Endothelial cell of umbilical vein (primary cell): ENCODE measurements around the gene PPP3CA. TPM values are rescaled to one million over a fixed set of nuclear protein-coding genes. Genes with fewer than 3 reads are reported as not detected.

Experiments
- BruUV-seq: library from RNA; stranded (reverse); fragments of 400-500 nt; replicated peaks from 2 replicates; lab custom pipeline; 2021; lab: Mats Ljungman, UMichigan
- CTCF ChIA-PET: fragments of 300-600, 350-600 bp; sonication (Branson Sonifier 250); formaldehyde crosslinking; loops from one replicate; lab custom pipeline; 2021; ENCODE audit warnings: antibody characterized with exemption, inconsistent platforms; lab: Charles Lee
- POLR2A ChIA-PET: fragments of 300-600, 350-600 bp; sonication (Branson Sonifier 250); formaldehyde crosslinking; loops from one replicate; lab custom pipeline; 2021; ENCODE audit warnings: antibody characterized with exemption, inconsistent platforms; lab: Charles Lee
- DNase-seq: peaks from one replicate; pipeline ENCODE4 v3.0.0-alpha.2; 2011; ENCODE audit warnings: low read depth, low spot score
- FAIRE-seq: peaks from 2 replicates; lab custom pipeline; 2011; peaks lifted over from hg19 to GRCh38; lab: Jason Lieb, UNC
- H2AFZ ChIP-seq: 2 replicates; pipeline ENCODE4 v1.6.0; 2012; ENCODE audit warnings: low read depth, low read length, control low read depth, inconsistent platforms
- H3K27ac ChIP-seq: 2 replicates; pipeline ENCODE4 v1.5.1; 2011; ENCODE audit warnings: low read depth, mild to moderate bottlenecking, control low read depth, low read length, moderate library complexity; ENCODE audit not compliant: insufficient read depth
- H3K27me3 ChIP-seq, 2 experiments: 2 replicates each; pipeline versions ENCODE4 v1.6.0 to v1.6.1; 2011; ENCODE audit warnings: low read length in 2 of 2, mixed read lengths in 1 of 2; ENCODE audit not compliant: control insufficient read depth in 2 of 2, insufficient read depth in 2 of 2
- H3K36me3 ChIP-seq, 2 experiments: 2 replicates in 1 of 2; 3 replicates in 1 of 2; pipeline ENCODE4 v1.5.1; 2011; ENCODE audit warnings: low read length in 2 of 2, mild to moderate bottlenecking in 1 of 2, moderate library complexity in 1 of 2; ENCODE audit not compliant: control insufficient read depth in 2 of 2, insufficient read depth in 2 of 2; ENCODE audit errors: extremely low read depth in 1 of 2
- H3K4me1 ChIP-seq: 3 replicates; pipeline ENCODE4 v1.5.1; 2011; ENCODE audit warnings: mild to moderate bottlenecking, low read length; ENCODE audit not compliant: control insufficient read depth, insufficient read depth; ENCODE audit errors: extremely low read depth
- H3K4me2 ChIP-seq: 2 replicates; pipeline ENCODE4 v1.6.1; 2011; ENCODE audit warnings: low read length, control low read depth, mixed read lengths; ENCODE audit not compliant: insufficient read depth
- H3K4me3 ChIP-seq, 3 experiments: fragments of 200-600 bp in 1 of 3; sonication (generic), shearing (Covaris generic) in 1 of 3; replicated peaks in 1 of 3; 2 replicates each; pipeline ENCODE4 v1.5.1; 2011 to 2016; ENCODE audit warnings: control low read depth in 3 of 3, low read length in 3 of 3, mild to moderate bottlenecking in 2 of 3, inconsistent platforms in 1 of 3, low read depth in 1 of 3, moderate library complexity in 1 of 3; ENCODE audit not compliant: insufficient read depth in 1 of 3
- H3K79me2 ChIP-seq: 2 replicates; pipeline ENCODE4 v1.6.0; 2012; ENCODE audit warnings: low read length, inconsistent platforms; ENCODE audit not compliant: control insufficient read depth, insufficient read depth
- H3K9ac ChIP-seq: replicated peaks from 2 replicates; pipeline ENCODE3; 2011; ENCODE audit warnings: low read length, control low read depth; ENCODE audit not compliant: insufficient read depth; ENCODE audit errors: extremely low read depth
- H3K9me1 ChIP-seq: replicated peaks from 3 replicates; pipeline ENCODE4 v1.6.0; 2011; ENCODE audit warnings: mild to moderate bottlenecking, low read length; ENCODE audit not compliant: control insufficient read depth, insufficient read depth; ENCODE audit errors: extremely low read depth
- H3K9me3 ChIP-seq: replicated peaks from 2 replicates; pipeline ENCODE4 v1.5.1; 2012; ENCODE audit warnings: low read length, inconsistent platforms; ENCODE audit not compliant: control insufficient read depth, insufficient read depth
- H4K20me1 ChIP-seq: replicated peaks from 2 replicates; pipeline ENCODE3; 2011; ENCODE audit warnings: mild to moderate bottlenecking, low read length; ENCODE audit not compliant: control insufficient read depth, insufficient read depth; ENCODE audit errors: extremely low read depth
- CTCF ChIP-seq, 2 donors: IDR thresholded peaks; 1 replicate in 1 of 2; 2 replicates in 1 of 2; pipeline ENCODE4 v1.5.1; 2011; ENCODE audit warnings: low read length in 2 of 2, mild to moderate bottlenecking in 2 of 2, moderate library complexity in 2 of 2, control low read depth in 1 of 2, inconsistent platforms in 1 of 2, low read depth in 1 of 2; ENCODE audit not compliant: insufficient read depth in 1 of 2; ENCODE audit errors: extremely low read depth in 1 of 2
- EZH2 ChIP-seq: IDR thresholded peaks from 2 replicates; pipeline ENCODE4 v1.6.1; 2012; ENCODE audit warnings: borderline replicate concordance, low read depth, mild to moderate bottlenecking, moderate library complexity, low read length, inconsistent platforms; ENCODE audit not compliant: severe bottlenecking
- FOS ChIP-seq: IDR thresholded peaks from 2 replicates; pipeline ENCODE4 v1.6.1; 2011; ENCODE audit warnings: mild to moderate bottlenecking, low read length, moderate library complexity, borderline replicate concordance; ENCODE audit not compliant: insufficient read depth
- GATA2 ChIP-seq: IDR thresholded peaks from 2 replicates; pipeline ENCODE4 v1.7.0; 2011; ENCODE audit warnings: low read depth, mild to moderate bottlenecking, moderate library complexity, mixed read lengths, low read length; ENCODE audit not compliant: insufficient read length, insufficient read depth
- JUN ChIP-seq: IDR thresholded peaks from 2 replicates; pipeline ENCODE4 v1.6.1; 2011; ENCODE audit warnings: borderline replicate concordance, low read depth; ENCODE audit not compliant: insufficient read length, insufficient read depth
- MYC ChIP-seq: IDR thresholded peaks from one replicate; pipeline ENCODE4 v1.6.1; 2011; ENCODE audit warnings: mild to moderate bottlenecking, low read depth, low read length
- POLR2A ChIP-seq: IDR thresholded peaks from 2 replicates; pipeline ENCODE4 v1.6.1; 2012; ENCODE audit warnings: low read depth, mild to moderate bottlenecking, control low read depth, low read length
- POLR2AphosphoS5 ChIP-seq: IDR thresholded peaks from 2 replicates; pipeline ENCODE4 v1.6.1; 2012; ENCODE audit warnings: low read depth, mild to moderate bottlenecking, control low read depth, low read length, moderate library complexity; ENCODE audit not compliant: insufficient read depth
- dilution Hi-C: fragments of 300-500 bp; cut with MboI; formaldehyde crosslinking; loops from one replicate; pipeline ENCODE4 v1.15.0; 2019; ENCODE audit warnings: low sequenced_read_pairs; ENCODE audit not compliant: extremely low pct_ligation_motif_present
- intact Hi-C: fragments of 100-400 bp; cut with micrococcal nuclease; formaldehyde crosslinking; loops from one replicate; pipeline ENCODE4 v1.10.0; 2022
- polyA plus RNA-seq, 4 experiments: library from polyadenylated mRNA; depleted of rRNA in 3 of 4; stranded (reverse) in 3 of 4; unstranded in 1 of 4; fragments of >200 nt; gene quantifications; 2 replicates each; pipeline versions ENCODE4 v1.2.1 to v1.2.3, GENCODE V29; 2011 to 2012; ENCODE audit warnings: missing spikeins in 1 of 4
- total RNA-seq: library from RNA; stranded (reverse); gene quantifications from 2 replicates; pipeline ENCODE4 v1.2.3, GENCODE V29; 2021

The PPP3CA gene
- total and polyA plus RNA-seq, 2 donors (not counting 3 experiments of a cell fraction or from before 2014, with no cell fraction given): 7.0 to 43.3 TPM

GRCh38 chr4:101050088-101050836, 297.1 kb downstream of the PPP3CA start:
- no peak for DNase-seq
- intact Hi-C loops: no loop called here
- dilution Hi-C loops: no loop called here
- Histone ChIP-seq H3K9me1 (no peaks in the 10 kb centered on the region), H3K27ac (no peak overlapping the region), H4K20me1 (no peaks in the 10 kb centered on the region), H3K9ac (no peak overlapping the region), H3K4me1 (no peaks in the 10 kb centered on the region), H2AFZ (no peak overlapping the region), H3K9me3 (no peaks in the 10 kb centered on the region), H3K4me2 (no peak overlapping the region), H3K27me3 (no peaks in the 10 kb centered on the region), H3K36me3 (no peaks in the 10 kb centered on the region), H3K4me3 (no peak overlapping the region), H3K79me2 (no peaks in the 10 kb centered on the region)
- TF ChIP-seq POLR2AphosphoS5 (no peak), GATA2 (no peak), POLR2A (no peak), MYC (no peak), JUN (no peak), CTCF (IDR thresholded peaks at IDR 0.05; ENCODE audit: extremely low read depth in 1 of 2, insufficient read depth in 1 of 2, low read depth in 1 of 2, low read length in 2 of 2) (no peak), EZH2 (no peak), FOS (no peak)
- CTCF ChIA-PET: interaction anchor here (1.2 kb wide), 1 partner anchor 8 kb away, joined by 3 read pairs; no protein-coding TSS in a partner anchor
- BruUV-seq: no TSS peak
- FAIRE-seq: no peak
- POLR2A ChIA-PET: interaction anchor here (1.1 kb wide), 1 partner anchor 39 kb away, joined by 3 read pairs; no protein-coding TSS in a partner anchor
